ENCODE measurements around the gene ABCG1.
A peak's percentile ranks its signal among the peaks of the same experiment; 100 is the strongest.

Gene ABCG1

DNA sequence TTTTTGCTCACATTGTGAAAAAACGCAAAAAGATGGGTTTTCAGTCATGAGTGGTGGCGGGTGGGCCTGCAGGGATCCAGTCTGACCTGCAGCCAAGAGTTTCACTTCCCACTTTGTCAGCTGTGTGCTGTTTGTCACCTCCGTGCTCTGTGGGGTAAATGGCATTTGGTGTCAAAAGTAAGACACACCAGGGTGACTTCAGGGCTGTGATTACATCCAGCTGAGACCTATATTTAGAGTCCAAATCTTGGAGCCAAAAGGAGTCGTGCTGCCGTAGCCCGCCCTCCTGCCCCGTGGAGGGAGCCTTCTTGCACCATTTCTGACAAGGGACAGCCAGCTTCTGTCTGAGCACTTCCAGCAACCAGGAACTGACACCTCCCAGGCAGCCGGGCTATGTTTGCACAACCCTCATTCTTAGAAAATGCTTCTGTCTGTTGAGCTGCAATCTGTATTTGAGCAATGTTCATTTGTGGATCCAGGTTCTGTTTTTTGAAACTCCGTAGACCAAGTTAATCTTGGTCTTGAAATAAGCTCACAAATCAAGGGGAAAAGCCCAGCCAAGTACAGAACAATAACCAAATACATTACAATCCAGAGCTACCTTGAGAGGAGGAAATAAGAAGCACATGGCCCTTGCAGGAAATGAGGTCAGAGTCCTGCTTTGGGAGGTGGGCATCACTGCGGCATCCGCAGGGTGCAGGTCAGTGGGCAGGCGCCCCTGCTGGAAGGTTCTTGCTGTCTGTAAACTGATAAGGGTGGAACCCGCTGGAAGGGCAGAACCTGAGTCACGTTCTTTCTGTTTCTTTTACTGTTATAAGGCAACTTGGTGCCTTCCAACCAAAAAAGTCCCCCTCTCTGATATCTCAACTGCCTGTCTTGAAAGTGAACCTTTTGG lies 14.4 kb downstream of the ABCG1 start:
- peak; percentile 41 for DNase-seq

GRCh38 chr21:42234041-42234440 lies 15.1 kb downstream of the ABCG1 start:
- DNase-seq, result peak; percentile 54

GRCh38 chr21:42234464-42235241 lies 15.7 kb downstream of the ABCG1 start:
- peak; percentile 84 for DNase-seq

- DNase-seq, result no peak
Observed at GRCh38 chr21:42235593-42235992, 16.7 kb downstream of the ABCG1 start.

DNA sequence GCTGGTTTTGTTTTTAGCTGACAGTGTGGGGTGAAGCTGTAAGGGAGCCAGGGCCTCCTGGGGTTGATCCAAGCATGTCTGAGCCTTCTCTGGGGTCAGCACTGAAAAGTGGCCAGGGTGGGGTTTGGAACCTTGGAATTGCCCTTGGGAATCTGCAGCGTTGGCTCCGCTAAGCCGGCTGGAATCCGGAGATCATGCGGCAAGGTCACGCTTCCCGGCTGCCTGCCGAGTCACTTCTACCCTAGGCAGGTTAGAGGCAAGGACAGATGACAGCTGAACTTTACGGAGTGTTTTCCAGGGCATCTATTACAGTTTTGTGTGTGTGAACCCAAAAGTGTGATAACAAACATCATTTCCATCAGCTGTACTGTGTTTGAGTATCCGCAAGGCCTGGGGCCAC lies 17.1 kb downstream of the ABCG1 start:
- DNase-seq, result no peak

GRCh38 chr21:42236693-42237092 lies 17.8 kb downstream of the ABCG1 start:
- no peak for DNase-seq

- no peak for DNase-seq
Observed at GRCh38 chr21:42237161-42237560, 18.2 kb downstream of the ABCG1 start.

GRCh38 chr21:42237577-42237976 lies 18.6 kb downstream of the ABCG1 start:
- no peak for DNase-seq

DNA sequence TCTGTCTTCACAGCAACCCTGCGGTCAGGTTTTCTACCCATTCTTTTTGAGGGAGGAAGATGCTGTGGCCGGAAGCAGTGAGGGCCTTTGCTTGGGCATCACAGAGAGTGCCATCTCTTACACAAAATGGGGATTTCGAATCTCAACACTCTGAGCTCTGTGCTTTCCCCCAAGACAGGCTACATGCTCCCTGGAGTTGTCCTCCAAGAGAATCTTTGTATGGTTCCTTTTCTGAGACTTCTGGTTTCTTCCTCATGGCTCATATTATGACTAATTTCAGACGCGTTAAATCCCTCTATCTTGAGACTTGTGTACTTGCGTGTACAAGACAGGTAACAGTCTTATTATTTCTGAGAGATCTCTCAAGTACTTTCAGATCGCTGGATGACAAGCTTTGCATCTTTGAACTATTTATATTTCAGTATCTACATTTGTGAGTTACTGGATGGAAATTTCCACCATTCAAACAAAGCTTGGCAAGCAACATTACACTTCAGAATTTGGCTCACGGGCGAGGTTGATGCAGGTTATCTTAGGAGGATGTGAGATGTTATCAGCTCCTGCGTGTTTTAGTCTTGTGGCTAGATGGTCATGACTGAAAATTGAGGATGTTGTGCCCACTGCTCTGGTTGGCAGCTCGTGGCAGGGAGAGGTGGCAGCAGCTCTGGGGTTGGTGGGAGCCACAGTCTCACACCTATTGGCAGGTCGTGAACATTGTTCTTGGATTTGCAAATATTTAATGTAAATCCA lies 19.4 kb downstream of the ABCG1 start:
- no peak for DNase-seq

GRCh38 chr21:42239556-42239955 lies 20.6 kb downstream of the ABCG1 start:
- DNase-seq, result no peak

- DNase-seq, result no peak
Observed at GRCh38 chr21:42239973-42240372, 21.0 kb downstream of the ABCG1 start.

DNA sequence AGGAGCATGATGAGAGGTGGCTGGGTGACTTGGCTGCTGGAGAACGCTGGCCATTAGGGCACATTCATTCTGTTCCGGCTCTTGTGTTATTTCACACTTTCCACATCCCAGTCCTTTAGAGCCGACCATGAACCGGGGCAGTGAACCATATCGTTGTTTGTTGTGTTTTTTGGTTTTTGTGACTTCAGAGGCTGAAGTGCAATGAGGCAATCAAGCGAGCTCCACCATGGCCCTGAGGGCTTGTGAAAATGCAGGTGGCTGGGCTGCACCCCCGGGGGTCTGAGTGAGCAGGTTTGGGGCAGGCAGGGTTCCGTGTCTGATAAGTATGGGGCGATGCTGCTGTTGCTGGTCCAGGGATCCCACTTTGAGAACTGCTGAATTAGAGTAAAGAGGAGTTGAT lies 23.7 kb downstream of the ABCG1 start:
- DNase-seq, result no peak

- DNase-seq, result no peak
Observed at GRCh38 chr21:42243026-42243425, 24.1 kb downstream of the ABCG1 start.

- peak; percentile 21 for DNase-seq
Observed at GRCh38 chr21:42245331-42246193, 26.6 kb downstream of the ABCG1 start.

- no peak for DNase-seq
Observed at GRCh38 chr21:42247716-42248115, 28.8 kb downstream of the ABCG1 start.

DNA sequence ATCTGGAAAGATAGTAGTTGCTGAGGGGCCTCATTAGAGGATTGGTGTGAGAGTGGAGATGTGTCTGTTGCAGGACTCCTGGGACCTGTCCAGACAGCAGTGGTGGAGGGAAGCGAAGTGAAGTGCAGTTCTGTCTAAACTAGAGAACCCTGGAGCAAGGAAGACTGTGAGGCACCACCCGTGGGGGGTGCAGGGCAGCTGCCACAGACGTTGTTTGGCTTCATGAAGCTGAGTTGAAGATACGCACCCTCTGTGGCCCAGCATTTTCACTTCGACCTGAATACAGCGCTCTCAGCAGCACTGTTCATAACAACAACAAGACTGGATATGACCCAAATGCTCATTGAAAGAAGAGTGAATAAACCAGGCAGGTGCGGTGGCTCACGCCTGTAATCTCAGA lies 29.3 kb downstream of the ABCG1 start:
- DNase-seq, result no peak

- no peak for DNase-seq
Observed at GRCh38 chr21:42248783-42249597, 30.1 kb downstream of the ABCG1 start.

- no peak for DNase-seq
Observed at GRCh38 chr21:42250422-42251403, 31.8 kb downstream of the ABCG1 start.

- peak; percentile 33 for DNase-seq
Observed at GRCh38 chr21:42251654-42252324, 32.8 kb downstream of the ABCG1 start.

DNA sequence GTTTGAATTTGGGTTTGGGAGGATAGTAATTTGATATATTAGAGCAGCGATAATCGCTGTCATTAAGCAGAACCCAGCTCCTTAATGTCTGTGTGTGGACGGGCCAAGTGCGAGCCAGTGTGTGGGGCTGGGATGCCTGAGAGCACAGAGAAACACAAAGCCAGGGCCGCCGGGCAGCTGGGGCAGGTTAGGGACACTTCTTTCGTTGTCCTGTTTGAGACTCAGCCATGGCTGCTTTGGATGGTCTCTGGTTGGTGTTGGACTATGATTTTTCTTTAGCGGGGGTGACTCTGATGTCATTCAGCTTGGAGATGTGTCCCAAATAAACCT lies 33.4 kb downstream of the ABCG1 start:
- DNase-seq, result no peak
